Lower lobe of right lung (tissue), 2 donors: ENCODE measurements around the gene EPHA1. TPM values are rescaled to one million over a fixed set of nuclear protein-coding genes. Genes with fewer than 3 reads are reported as not detected.
"Not testable (repeated sequence)": the region's sequence is repeated elsewhere in the genome, so short reads cannot be mapped to it uniquely, and the experiment has no call there.

Experiments
- ATAC-seq, 2 donors: fragments of 200-7000 bp; cut with Tn5 transposase; one replicate each; pipeline ENCODE4 v1.9.1; 2020 to 2022; ENCODE audit warnings: mild to moderate bottlenecking in 2 of 2, moderate library complexity in 2 of 2
- DNase-seq: peaks from one replicate; pipeline ENCODE4 v3.0.0-alpha.2; 2020
- H3K27ac ChIP-seq: fragments of 200-600 bp; one replicate; pipeline ENCODE4 v1.8.0; 2022
- H3K27me3 ChIP-seq: fragments of 200-600 bp; one replicate; pipeline ENCODE4 v1.8.0; 2022; ENCODE audit warnings: low read depth
- H3K36me3 ChIP-seq: fragments of 200-600 bp; one replicate; pipeline ENCODE4 v1.8.0; 2022; ENCODE audit warnings: mild to moderate bottlenecking
- H3K4me1 ChIP-seq: fragments of 200-600 bp; one replicate; pipeline ENCODE4 v1.8.0; 2022
- H3K4me3 ChIP-seq: fragments of 200-600 bp; one replicate; pipeline ENCODE4 v1.8.0; 2022; ENCODE audit warnings: mild to moderate bottlenecking
- H3K9me3 ChIP-seq: fragments of 200-600 bp; one replicate; pipeline ENCODE4 v1.8.0; 2022
- CTCF ChIP-seq: fragments of 200-600 bp; IDR thresholded peaks from one replicate; pipeline ENCODE4 v1.8.0; 2022; ENCODE audit warnings: antibody characterized with exemption, mild to moderate bottlenecking
- intact Hi-C: fragments of 100-400 bp; cut with DNase I; formaldehyde crosslinking; loops from one replicate; pipeline ENCODE4 v1.11.0; 2022
- total RNA-seq: library from RNA; stranded (reverse); fragmentation: NEBNext Ultra II Directional; extraction: Animal tissue kit (Norgen Biotek cat#: 25700); gene quantifications from one replicate; pipeline ENCODE4 v1.2.1, GENCODE V29; 2021
- donor health status: DM: no; HTN: yes; CAD: no; lungs with severe emphysema.

The EPHA1 gene
- total RNA-seq, 1 donor from 2014 or later = 9.0 TPM

GRCh38 chr7:143394777-143395176 lies 13.9 kb downstream of the EPHA1 start:
- no peak for TF ChIP-seq CTCF
- intact Hi-C loops = no loop called here
- Histone ChIP-seq H3K27ac (no peak overlapping the region), H3K9me3 (no peaks in the 10 kb centered on the region), H3K4me1 (peaks cover 57% of the 10 kb centered on the region), H3K27me3 (no peaks in the 10 kb centered on the region), H3K36me3 (peaks cover 27% of the 10 kb centered on the region), H3K4me3 (no peak overlapping the region)
- DNase-seq = no peak
- ATAC-seq = no peak

DNA sequence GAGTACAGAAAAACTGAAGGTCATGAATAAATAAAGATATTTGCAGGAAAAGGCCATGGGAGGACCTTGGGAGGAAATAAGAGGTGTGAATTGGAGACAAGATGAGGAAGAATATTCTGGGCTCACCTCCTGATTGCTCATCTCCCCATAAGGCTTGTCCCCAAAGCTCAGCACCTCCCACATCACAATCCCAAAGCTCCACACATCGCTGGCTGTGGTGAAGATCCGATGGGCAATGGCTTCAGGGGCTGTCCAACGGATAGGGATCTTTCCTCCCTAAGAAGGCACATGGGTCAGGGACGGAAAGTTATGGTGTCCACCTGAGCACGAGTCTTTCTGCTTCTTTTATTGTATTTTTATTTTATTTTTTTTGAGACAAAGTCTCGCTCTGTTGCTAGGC lies 14.6 kb downstream of the EPHA1 start:
- H3K4me1 ChIP-seq = peaks cover 57% of the 10 kb centered on the region
- ATAC-seq (no peak), DNase-seq (no peak)
- H3K27me3 ChIP-seq = no peaks in the 10 kb centered on the region
- H3K9me3 ChIP-seq = no peaks in the 10 kb centered on the region
- H3K36me3 ChIP-seq = peaks cover 34% of the 10 kb centered on the region
- H3K27ac ChIP-seq = no peak overlapping the region
- no peak for TF ChIP-seq CTCF
- intact Hi-C loops = no loop called here
- no peak overlapping the region for H3K4me3 ChIP-seq

DNA sequence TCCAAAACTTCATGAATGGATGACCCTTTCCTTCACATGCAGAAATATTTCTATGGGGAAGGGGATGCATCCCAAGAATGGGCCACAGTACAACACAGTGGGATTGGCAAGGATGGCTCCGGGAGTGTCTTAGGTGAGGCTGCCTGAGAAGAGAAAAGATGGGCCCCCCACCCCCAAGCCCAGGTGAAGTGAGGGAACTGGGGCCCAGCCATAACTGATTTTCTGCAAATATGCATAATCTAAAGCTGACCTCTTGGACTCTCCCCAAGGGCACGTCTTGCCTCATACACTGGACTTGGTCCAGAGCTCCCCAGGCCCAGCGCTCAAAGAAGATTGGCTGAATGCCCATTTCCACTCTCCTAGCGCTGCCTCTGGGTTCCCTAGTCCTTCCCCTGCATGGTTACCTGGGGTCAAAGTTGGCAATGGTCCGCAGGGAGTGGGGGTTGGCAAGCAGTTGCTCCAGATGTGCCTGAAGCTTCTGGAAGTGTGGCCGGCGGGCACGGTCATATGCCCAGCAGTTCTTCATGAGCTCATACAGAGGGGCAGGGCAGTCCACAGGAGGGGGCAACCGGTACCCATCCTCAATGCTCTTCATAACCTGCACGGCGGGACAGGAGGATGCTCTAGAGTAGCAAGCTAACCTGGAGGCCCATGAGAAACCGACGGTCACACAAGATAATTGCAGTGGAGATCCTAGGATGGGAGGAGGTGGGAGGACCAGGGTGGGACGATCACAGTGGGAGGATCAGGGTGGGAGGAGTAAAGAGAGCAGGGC lies 15.2 kb downstream of the EPHA1 start:
- H3K27me3 ChIP-seq = no peaks in the 10 kb centered on the region
- intact Hi-C loops = no loop called here
- peak overlapping the region; percentile 79 for H3K27ac ChIP-seq
- no peaks in the 10 kb centered on the region for H3K9me3 ChIP-seq
- peaks cover 57% of the 10 kb centered on the region for H3K4me1 ChIP-seq
- DNase-seq (no peak), ATAC-seq (no peak)
- peaks cover 41% of the 10 kb centered on the region for H3K36me3 ChIP-seq
- no peak for TF ChIP-seq CTCF
- H3K4me3 ChIP-seq = no peak overlapping the region

GRCh38 chr7:143392875-143393266 lies 15.8 kb downstream of the EPHA1 start:
- TF ChIP-seq CTCF = no peak
- ATAC-seq (no peak), DNase-seq (no peak)
- Histone ChIP-seq H3K4me1 (peaks cover 58% of the 10 kb centered on the region), H3K27me3 (no peaks in the 10 kb centered on the region), H3K9me3 (no peaks in the 10 kb centered on the region), H3K4me3 (no peak overlapping the region), H3K27ac (peak overlapping the region; percentile 79), H3K36me3 (peaks cover 46% of the 10 kb centered on the region)
- intact Hi-C loops = no loop called here

DNA sequence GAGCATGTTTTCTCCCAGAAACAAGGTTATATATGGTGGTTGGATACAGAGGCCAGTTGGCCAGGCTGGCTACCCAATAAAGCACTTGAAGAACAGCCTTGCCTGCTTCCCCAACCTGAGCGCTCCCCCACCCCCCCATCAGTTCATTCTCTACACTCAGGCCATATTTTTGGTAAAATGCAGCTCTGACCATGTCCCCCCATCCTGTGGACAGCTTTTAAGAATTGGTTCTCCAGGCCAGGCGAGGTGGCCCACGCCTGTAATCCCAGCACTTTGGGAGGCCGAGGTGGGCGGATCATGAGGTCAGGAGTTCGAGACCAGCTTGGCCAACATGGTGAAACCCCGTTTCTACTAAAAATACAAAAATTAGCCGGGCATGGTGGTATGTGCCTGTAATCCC lies 16.2 kb downstream of the EPHA1 start:
- ATAC-seq, H3K27me3 ChIP-seq, H3K4me3 ChIP-seq, DNase-seq, H3K9me3 ChIP-seq, intact Hi-C loops: not testable (repeated sequence)
- Histone ChIP-seq H3K27ac (peak overlapping the region; percentile 79), H3K36me3 (peaks cover 51% of the 10 kb centered on the region), H3K4me1 (peaks cover 62% of the 10 kb centered on the region)
